HepG2 (cell line): ENCODE measurements around the gene JKAMP. TPM values are rescaled to one million over a fixed set of nuclear protein-coding genes. Genes with fewer than 3 reads are reported as not detected.
A peak's percentile ranks its signal among the peaks of the same experiment; 100 is the strongest.

Source experiments
- ARID4A ChIP-seq: sonication (generic); formaldehyde crosslinking; IDR thresholded peaks from 2 replicates; pipeline ENCODE4 v1.5.0; 2020; ENCODE audit warnings: mild to moderate bottlenecking, missing genetic modification reagents, borderline replicate concordance
- DNMT3B ChIP-seq: conservative IDR thresholded peaks from 2 replicates; pipeline ENCODE4 v1.6.1; 2016; ENCODE audit warnings: missing biosample characterization, control low read depth
- FOXA1 ChIP-seq, 2 experiments: fragments of 450-650 bp in 1 of 2; sonication (generic) in 1 of 2; formaldehyde crosslinking in 1 of 2; IDR thresholded peaks; 2 replicates each; pipeline versions ENCODE4 v1.4.0 to v1.6.1; 2016 to 2020; ENCODE audit warnings: missing genetic modification reagents in 1 of 2
- FOXK1 ChIP-seq: sonication (generic); formaldehyde crosslinking; IDR thresholded peaks from 2 replicates; pipeline ENCODE4 v1.4.0; 2020; ENCODE audit warnings: low read depth, missing genetic modification reagents, borderline replicate concordance
- GABPB1 ChIP-seq: IDR thresholded peaks from 2 replicates; pipeline ENCODE4 v1.6.1; 2016; ENCODE audit warnings: mild to moderate bottlenecking, missing genetic modification reagents, moderate library complexity, missing compliant biosample characterization
- KDM4B ChIP-seq: sonication (generic); formaldehyde crosslinking; IDR thresholded peaks from 2 replicates; pipeline ENCODE4 v1.4.0; 2020; ENCODE audit warnings: missing genetic modification reagents
- MEF2D ChIP-seq: sonication (generic); formaldehyde crosslinking; IDR thresholded peaks from 2 replicates; pipeline ENCODE4 v1.5.1; 2020; ENCODE audit warnings: mild to moderate bottlenecking, missing genetic modification reagents
- MXI1 ChIP-seq: IDR thresholded peaks from 3 replicates; pipeline ENCODE4 v1.6.1; 2012; ENCODE audit warnings: low read depth, low read length, inconsistent platforms, borderline replicate concordance
- PAWR ChIP-seq: sonication (generic); formaldehyde crosslinking; IDR thresholded peaks from 2 replicates; pipeline ENCODE4 v1.4.0; 2020; ENCODE audit warnings: missing genetic modification reagents, mild to moderate bottlenecking, borderline replicate concordance
- SNAPC5 ChIP-seq: sonication (generic); formaldehyde crosslinking; IDR thresholded peaks from 2 replicates; pipeline ENCODE4 v1.8.1; 2023; ENCODE audit warnings: mild to moderate bottlenecking, missing genetic modification reagents, borderline replicate concordance
- XRCC5 ChIP-seq: fragments of 200-400 bp; formaldehyde crosslinking; optimal IDR thresholded peaks from 2 replicates; pipeline ENCODE3; 2017; ENCODE audit warnings: mild to moderate bottlenecking, low read length
- ZBED4 ChIP-seq: sonication (generic); formaldehyde crosslinking; IDR thresholded peaks from 2 replicates; pipeline ENCODE4 v1.4.0; 2020; ENCODE audit warnings: missing genetic modification reagents, borderline replicate concordance
- ZNF614 ChIP-seq: IDR thresholded peaks from 2 replicates; pipeline ENCODE4 v1.6.1; 2018; ENCODE audit warnings: missing biosample characterization, missing genetic modification reagents, inconsistent platforms, borderline replicate concordance
- ZNF761 ChIP-seq: sonication (generic); formaldehyde crosslinking; conservative IDR thresholded peaks from 2 replicates; pipeline ENCODE4 v1.4.0; 2020; ENCODE audit warnings: mild to moderate bottlenecking, missing genetic modification reagents
- ZNF784 ChIP-seq: sonication (generic); formaldehyde crosslinking; IDR thresholded peaks from 2 replicates; pipeline ENCODE4 v1.5.1; 2020; ENCODE audit warnings: missing genetic modification reagents, mild to moderate bottlenecking, borderline replicate concordance
- ZNF891 ChIP-seq: sonication (generic); formaldehyde crosslinking; IDR thresholded peaks from 2 replicates; pipeline ENCODE4 v1.5.0; 2020; ENCODE audit warnings: mild to moderate bottlenecking, missing genetic modification reagents
- polyA plus RNA-seq, 8 experiments: library from polyadenylated mRNA; depleted of rRNA in 3 of 8; stranded (reverse) in 7 of 8; unstranded in 1 of 8; fragments of >200 nt; fragmentation: Illumina TruSeq in 4 of 8; extraction: Trizol in 4 of 8; gene quantifications; 2 replicates each; pipeline versions ENCODE4 v1.2.1 to v1.2.3, GENCODE V29; 2011 to 2016; ENCODE audit warnings: low read depth in 4 of 8, missing spikeins in 1 of 8, mixed read lengths in 1 of 8; ENCODE audit not compliant: insufficient read depth in 1 of 8
- total RNA-seq, 5 experiments: library from RNA; depleted of rRNA; stranded (reverse); fragments of >200 nt; fragmentation: Illumina TruSeq; extraction: Trizol; gene quantifications; 2 replicates each; pipeline ENCODE4 v1.2.3, GENCODE V29; 2016; ENCODE audit warnings: low read depth in 1 of 5

The JKAMP gene
- total and polyA plus RNA-seq, 2 of the 13 experiments (the other 11 are each of a cell fraction or from before 2014, with no cell fraction given): 56.4 to 135 TPM

- peak; percentile 67; the same call in 1 of the 2 replicates for TF ChIP-seq ARID4A (CRISPR knock-in tag)
- TF ChIP-seq ZNF614 (CRISPR knock-in tag): no peak
- no peak for TF ChIP-seq PAWR
- no peak for TF ChIP-seq ZNF784 (CRISPR knock-in tag)
- TF ChIP-seq GABPB1: peak; percentile 6; the same call in 1 of the 2 replicates
- peak; percentile 27 for TF ChIP-seq XRCC5
- TF ChIP-seq ZNF891: no peak
- no peak for TF ChIP-seq DNMT3B (CRISPR knock-in tag)
- TF ChIP-seq ZNF761 (CRISPR knock-in tag): 0 out of 2 replicates have a peak, but pooled peaks have one; percentile 10
- TF ChIP-seq ZBED4: peak; percentile 53; the same call in 1 of the 2 replicates
- peak; percentile 24; the same call in 1 of the 3 replicates for TF ChIP-seq MXI1
- TF ChIP-seq MEF2D (CRISPR knock-in tag): no peak
- 0 out of 2 replicates have a peak, but pooled peaks have one; percentile 19 for TF ChIP-seq SNAPC5 (CRISPR knock-in tag)
- no peak for TF ChIP-seq FOXA1 (IDR thresholded peaks at IDR 0.05)
- TF ChIP-seq FOXA1 (CRISPR knock-in tag; IDR thresholded peaks at IDR 0.05): peak; percentile 78
- TF ChIP-seq FOXK1: peak; percentile 28; the same call in 1 of the 2 replicates
- no peak for TF ChIP-seq KDM4B (CRISPR knock-in tag)
Observed at GRCh38 chr14:59465316-59466135, 18.8 kb upstream of the JKAMP start, which contains the start of gene GPR135 (continued).
